Endothelial cell of umbilical vein (primary cell): ENCODE measurements around the gene HDAC9. TPM values are rescaled to one million over a fixed set of nuclear protein-coding genes. Genes with fewer than 3 reads are reported as not detected.

Experiments
- BruUV-seq: library from RNA; stranded (reverse); fragments of 400-500 nt; replicated peaks from 2 replicates; lab custom pipeline; 2021; lab: Mats Ljungman, UMichigan
- CTCF ChIA-PET: fragments of 300-600, 350-600 bp; sonication (Branson Sonifier 250); formaldehyde crosslinking; loops from one replicate; lab custom pipeline; 2021; ENCODE audit warnings: antibody characterized with exemption, inconsistent platforms; lab: Charles Lee
- POLR2A ChIA-PET: fragments of 300-600, 350-600 bp; sonication (Branson Sonifier 250); formaldehyde crosslinking; loops from one replicate; lab custom pipeline; 2021; ENCODE audit warnings: antibody characterized with exemption, inconsistent platforms; lab: Charles Lee
- DNase-seq: peaks from one replicate; pipeline ENCODE4 v3.0.0-alpha.2; 2011; ENCODE audit warnings: low read depth, low spot score
- FAIRE-seq: peaks from 2 replicates; lab custom pipeline; 2011; peaks lifted over from hg19 to GRCh38; lab: Jason Lieb, UNC
- H2AFZ ChIP-seq: 2 replicates; pipeline ENCODE4 v1.6.0; 2012; ENCODE audit warnings: low read depth, low read length, control low read depth, inconsistent platforms
- H3K27ac ChIP-seq: 2 replicates; pipeline ENCODE4 v1.5.1; 2011; ENCODE audit warnings: low read depth, mild to moderate bottlenecking, control low read depth, low read length, moderate library complexity; ENCODE audit not compliant: insufficient read depth
- H3K27me3 ChIP-seq, 2 experiments: 2 replicates each; pipeline versions ENCODE4 v1.6.0 to v1.6.1; 2011; ENCODE audit warnings: low read length in 2 of 2, mixed read lengths in 1 of 2; ENCODE audit not compliant: control insufficient read depth in 2 of 2, insufficient read depth in 2 of 2
- H3K36me3 ChIP-seq, 2 experiments: 2 replicates in 1 of 2; 3 replicates in 1 of 2; pipeline ENCODE4 v1.5.1; 2011; ENCODE audit warnings: low read length in 2 of 2, mild to moderate bottlenecking in 1 of 2, moderate library complexity in 1 of 2; ENCODE audit not compliant: control insufficient read depth in 2 of 2, insufficient read depth in 2 of 2; ENCODE audit errors: extremely low read depth in 1 of 2
- H3K4me1 ChIP-seq: 3 replicates; pipeline ENCODE4 v1.5.1; 2011; ENCODE audit warnings: mild to moderate bottlenecking, low read length; ENCODE audit not compliant: control insufficient read depth, insufficient read depth; ENCODE audit errors: extremely low read depth
- H3K4me2 ChIP-seq: 2 replicates; pipeline ENCODE4 v1.6.1; 2011; ENCODE audit warnings: low read length, control low read depth, mixed read lengths; ENCODE audit not compliant: insufficient read depth
- H3K4me3 ChIP-seq, 3 experiments: fragments of 200-600 bp in 1 of 3; sonication (generic), shearing (Covaris generic) in 1 of 3; replicated peaks in 1 of 3; 2 replicates each; pipeline ENCODE4 v1.5.1; 2011 to 2016; ENCODE audit warnings: control low read depth in 3 of 3, low read length in 3 of 3, mild to moderate bottlenecking in 2 of 3, inconsistent platforms in 1 of 3, low read depth in 1 of 3, moderate library complexity in 1 of 3; ENCODE audit not compliant: insufficient read depth in 1 of 3
- H3K79me2 ChIP-seq: 2 replicates; pipeline ENCODE4 v1.6.0; 2012; ENCODE audit warnings: low read length, inconsistent platforms; ENCODE audit not compliant: control insufficient read depth, insufficient read depth
- H3K9ac ChIP-seq: replicated peaks from 2 replicates; pipeline ENCODE3; 2011; ENCODE audit warnings: low read length, control low read depth; ENCODE audit not compliant: insufficient read depth; ENCODE audit errors: extremely low read depth
- H3K9me1 ChIP-seq: replicated peaks from 3 replicates; pipeline ENCODE4 v1.6.0; 2011; ENCODE audit warnings: mild to moderate bottlenecking, low read length; ENCODE audit not compliant: control insufficient read depth, insufficient read depth; ENCODE audit errors: extremely low read depth
- H3K9me3 ChIP-seq: replicated peaks from 2 replicates; pipeline ENCODE4 v1.5.1; 2012; ENCODE audit warnings: low read length, inconsistent platforms; ENCODE audit not compliant: control insufficient read depth, insufficient read depth
- H4K20me1 ChIP-seq: replicated peaks from 2 replicates; pipeline ENCODE3; 2011; ENCODE audit warnings: mild to moderate bottlenecking, low read length; ENCODE audit not compliant: control insufficient read depth, insufficient read depth; ENCODE audit errors: extremely low read depth
- CTCF ChIP-seq, 2 donors: IDR thresholded peaks; 1 replicate in 1 of 2; 2 replicates in 1 of 2; pipeline ENCODE4 v1.5.1; 2011; ENCODE audit warnings: low read length in 2 of 2, mild to moderate bottlenecking in 2 of 2, moderate library complexity in 2 of 2, control low read depth in 1 of 2, inconsistent platforms in 1 of 2, low read depth in 1 of 2; ENCODE audit not compliant: insufficient read depth in 1 of 2; ENCODE audit errors: extremely low read depth in 1 of 2
- EZH2 ChIP-seq: IDR thresholded peaks from 2 replicates; pipeline ENCODE4 v1.6.1; 2012; ENCODE audit warnings: borderline replicate concordance, low read depth, mild to moderate bottlenecking, moderate library complexity, low read length, inconsistent platforms; ENCODE audit not compliant: severe bottlenecking
- FOS ChIP-seq: IDR thresholded peaks from 2 replicates; pipeline ENCODE4 v1.6.1; 2011; ENCODE audit warnings: mild to moderate bottlenecking, low read length, moderate library complexity, borderline replicate concordance; ENCODE audit not compliant: insufficient read depth
- GATA2 ChIP-seq: IDR thresholded peaks from 2 replicates; pipeline ENCODE4 v1.7.0; 2011; ENCODE audit warnings: low read depth, mild to moderate bottlenecking, moderate library complexity, mixed read lengths, low read length; ENCODE audit not compliant: insufficient read length, insufficient read depth
- JUN ChIP-seq: IDR thresholded peaks from 2 replicates; pipeline ENCODE4 v1.6.1; 2011; ENCODE audit warnings: borderline replicate concordance, low read depth; ENCODE audit not compliant: insufficient read length, insufficient read depth
- MAX ChIP-seq: IDR thresholded peaks from 2 replicates; pipeline ENCODE4 v1.6.1; 2011; ENCODE audit not compliant: insufficient read depth, insufficient read length
- MYC ChIP-seq: IDR thresholded peaks from one replicate; pipeline ENCODE4 v1.6.1; 2011; ENCODE audit warnings: mild to moderate bottlenecking, low read depth, low read length
- POLR2A ChIP-seq: IDR thresholded peaks from 2 replicates; pipeline ENCODE4 v1.6.1; 2012; ENCODE audit warnings: low read depth, mild to moderate bottlenecking, control low read depth, low read length
- POLR2AphosphoS5 ChIP-seq: IDR thresholded peaks from 2 replicates; pipeline ENCODE4 v1.6.1; 2012; ENCODE audit warnings: low read depth, mild to moderate bottlenecking, control low read depth, low read length, moderate library complexity; ENCODE audit not compliant: insufficient read depth
- dilution Hi-C: fragments of 300-500 bp; cut with MboI; formaldehyde crosslinking; loops from one replicate; pipeline ENCODE4 v1.15.0; 2019; ENCODE audit warnings: low sequenced_read_pairs; ENCODE audit not compliant: extremely low pct_ligation_motif_present
- intact Hi-C: fragments of 100-400 bp; cut with micrococcal nuclease; formaldehyde crosslinking; loops from one replicate; pipeline ENCODE4 v1.10.0; 2022
- polyA plus RNA-seq, 4 experiments: library from polyadenylated mRNA; depleted of rRNA in 3 of 4; stranded (reverse) in 3 of 4; unstranded in 1 of 4; fragments of >200 nt; gene quantifications; 2 replicates each; pipeline versions ENCODE4 v1.2.1 to v1.2.3, GENCODE V29; 2011 to 2012; ENCODE audit warnings: missing spikeins in 1 of 4
- total RNA-seq: library from RNA; stranded (reverse); gene quantifications from 2 replicates; pipeline ENCODE4 v1.2.3, GENCODE V29; 2021

The HDAC9 gene
- total and polyA plus RNA-seq, 2 donors (not counting 3 experiments of a cell fraction or from before 2014, with no cell fraction given), result 1.8 to 11.6 TPM

- ChIA-PET POLR2A (no interaction called here), CTCF (interaction anchor here (0.8 to 1.2 kb wide), 2 partner anchors 14 to 116 kb away, joined by 3 read pairs; no protein-coding TSS in a partner anchor)
- Histone ChIP-seq H3K4me3 (no peak overlapping the region), H3K36me3 (no peaks in the 10 kb centered on the region), H3K9me3 (no peaks in the 10 kb centered on the region), H3K79me2 (no peaks in the 10 kb centered on the region), H3K4me2 (no peak overlapping the region), H3K9me1 (no peaks in the 10 kb centered on the region), H3K4me1 (no peaks in the 10 kb centered on the region), H4K20me1 (no peaks in the 10 kb centered on the region), H3K27me3 (no peaks in the 10 kb centered on the region), H3K9ac (no peak overlapping the region), H2AFZ (no peak overlapping the region), H3K27ac (no peak overlapping the region)
- BruUV-seq, result no TSS peak
- FAIRE-seq (no peak), DNase-seq (no peak)
- dilution Hi-C loops (no loop called here), intact Hi-C loops (no loop called here)
- TF ChIP-seq JUN (no peak), MAX (no peak), CTCF (IDR thresholded peaks at IDR 0.05; ENCODE audit: extremely low read depth in 1 of 2, insufficient read depth in 1 of 2, low read depth in 1 of 2, low read length in 2 of 2) (no peak), POLR2AphosphoS5 (no peak), POLR2A (no peak), FOS (no peak), EZH2 (no peak), MYC (no peak), GATA2 (no peak)
Measured at GRCh38 chr7:18455606-18456005, 39.9 kb upstream of the HDAC9 start.
